Measurements from ENCODE around the gene SLC25A28. TPM values are rescaled to one million over a fixed set of nuclear protein-coding genes. Genes with fewer than 3 reads are reported as not detected.
"Not testable (repeated sequence)": the region's sequence is repeated elsewhere in the genome, so short reads cannot be mapped to it uniquely, and the experiment has no call there.

The SLC25A28 gene
- total RNA-seq, 1 donor from 2014 or later: 54.2 TPM

DNA sequence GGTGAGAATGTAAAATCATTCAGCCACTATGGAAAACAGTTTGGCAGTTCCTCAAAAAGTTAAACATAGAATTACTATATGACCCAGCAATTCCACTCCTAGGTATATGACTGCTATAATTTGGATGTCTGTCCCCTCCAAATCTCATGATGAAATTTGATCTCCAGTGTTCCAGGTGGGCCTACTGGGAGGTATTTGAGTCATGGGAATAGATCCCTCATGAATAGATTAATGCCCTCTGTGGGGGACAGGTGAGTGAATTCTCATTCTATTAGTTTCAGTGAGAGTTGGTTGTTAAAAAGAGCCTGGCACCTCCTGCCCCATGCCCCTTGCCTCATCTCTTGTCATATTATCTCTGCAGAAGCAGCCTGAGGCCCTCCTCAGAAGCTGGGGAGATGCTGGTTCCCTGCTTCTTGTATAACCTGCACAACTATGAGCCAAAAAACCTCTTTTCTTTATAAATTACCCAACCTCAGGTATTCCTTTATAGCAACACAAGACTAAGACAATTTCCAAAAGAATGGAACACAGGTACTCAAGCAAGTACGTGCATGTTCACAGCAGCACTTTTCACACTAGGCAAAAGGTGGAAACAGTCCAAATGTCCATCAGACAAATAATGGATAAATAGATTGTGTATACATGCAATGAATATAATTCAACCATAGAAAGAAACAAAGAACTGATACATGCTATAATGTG lies 8.8 kb upstream of the SLC25A28 start:
- DNase-seq (ENCODE audit: low spot score): no peak

DNA sequence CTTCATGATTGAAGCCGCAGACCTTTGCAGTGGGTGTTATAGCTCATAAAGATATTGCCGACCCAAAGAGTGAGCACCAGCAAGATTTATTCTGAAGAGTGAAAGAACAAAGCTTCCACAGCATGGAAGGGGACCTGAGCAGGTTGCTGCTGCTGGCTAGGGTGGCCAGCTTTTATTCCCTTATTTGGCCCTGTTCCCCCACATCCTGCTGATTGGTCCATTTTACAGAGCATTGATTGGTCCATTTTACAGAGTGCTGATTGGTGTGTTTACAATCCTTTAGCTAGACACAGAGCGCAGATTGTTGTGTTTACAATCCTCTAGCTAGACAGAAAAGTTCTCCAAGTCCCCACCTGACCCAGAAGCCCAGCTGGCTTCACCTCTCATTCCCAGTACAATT lies 4.9 kb upstream of the SLC25A28 start:
- DNase-seq (ENCODE audit: low spot score): not testable (repeated sequence)

DNA sequence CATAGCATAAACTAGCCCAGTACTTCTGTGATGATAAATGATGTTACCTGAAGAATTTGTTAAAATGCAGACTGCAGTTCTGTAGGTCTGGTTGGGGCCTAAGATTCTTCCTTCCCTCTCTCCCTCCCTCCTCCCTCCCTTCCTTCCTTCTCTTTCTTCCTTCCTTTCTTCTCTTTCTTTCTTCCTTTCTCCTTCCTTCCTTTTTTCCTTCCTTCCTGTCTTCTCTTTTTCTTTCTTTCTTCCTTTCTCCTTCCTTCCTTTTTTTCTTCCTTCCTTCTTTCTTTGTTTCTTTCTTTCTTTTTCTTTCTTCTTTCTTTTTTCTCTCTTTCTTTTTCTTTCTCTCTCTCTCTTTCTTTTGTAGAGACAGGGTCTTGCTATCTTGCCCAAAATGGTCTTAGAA lies 3.7 kb upstream of the SLC25A28 start:
- no peak for DNase-seq (ENCODE audit: low spot score)

DNA sequence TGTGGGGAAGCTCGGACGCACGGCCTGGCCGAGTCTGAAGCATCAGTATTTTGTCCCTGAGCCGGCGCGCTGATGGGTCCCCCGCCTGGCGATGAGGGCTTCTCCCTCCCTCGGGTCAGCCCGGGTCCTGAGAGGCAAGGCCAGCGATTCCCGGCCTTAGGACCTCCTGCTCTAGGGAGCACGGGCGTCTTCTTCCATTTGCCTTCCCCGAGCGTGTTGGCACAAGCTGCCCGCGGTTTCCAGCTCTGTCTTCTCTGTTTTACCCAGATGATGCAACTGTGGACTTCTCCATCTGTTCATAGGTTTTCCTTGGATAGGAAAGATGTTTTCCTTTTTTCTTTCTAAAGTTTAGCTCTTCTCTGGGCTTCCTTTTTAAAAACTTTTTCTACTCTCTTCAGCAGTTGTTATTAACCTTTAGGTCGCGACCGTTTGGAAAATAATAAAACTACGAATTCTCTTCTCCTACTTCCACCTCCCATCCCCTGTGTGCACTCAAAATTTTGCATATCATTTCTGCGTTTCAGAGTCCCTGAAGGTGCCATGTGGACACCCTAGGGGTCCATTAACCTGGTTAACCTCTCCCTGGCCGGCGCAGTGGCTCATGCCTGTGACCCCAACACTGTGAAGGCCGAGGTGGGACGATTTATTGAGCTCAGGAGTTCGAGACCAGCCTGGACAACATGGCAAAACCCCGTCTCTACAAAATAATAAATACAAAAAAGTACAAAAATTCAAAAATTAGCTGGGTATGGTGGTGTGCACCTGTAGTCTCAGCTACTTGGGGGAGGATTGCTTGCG lies 1.4 kb upstream of the SLC25A28 start:
- DNase-seq (ENCODE audit: low spot score): no peak

DNA sequence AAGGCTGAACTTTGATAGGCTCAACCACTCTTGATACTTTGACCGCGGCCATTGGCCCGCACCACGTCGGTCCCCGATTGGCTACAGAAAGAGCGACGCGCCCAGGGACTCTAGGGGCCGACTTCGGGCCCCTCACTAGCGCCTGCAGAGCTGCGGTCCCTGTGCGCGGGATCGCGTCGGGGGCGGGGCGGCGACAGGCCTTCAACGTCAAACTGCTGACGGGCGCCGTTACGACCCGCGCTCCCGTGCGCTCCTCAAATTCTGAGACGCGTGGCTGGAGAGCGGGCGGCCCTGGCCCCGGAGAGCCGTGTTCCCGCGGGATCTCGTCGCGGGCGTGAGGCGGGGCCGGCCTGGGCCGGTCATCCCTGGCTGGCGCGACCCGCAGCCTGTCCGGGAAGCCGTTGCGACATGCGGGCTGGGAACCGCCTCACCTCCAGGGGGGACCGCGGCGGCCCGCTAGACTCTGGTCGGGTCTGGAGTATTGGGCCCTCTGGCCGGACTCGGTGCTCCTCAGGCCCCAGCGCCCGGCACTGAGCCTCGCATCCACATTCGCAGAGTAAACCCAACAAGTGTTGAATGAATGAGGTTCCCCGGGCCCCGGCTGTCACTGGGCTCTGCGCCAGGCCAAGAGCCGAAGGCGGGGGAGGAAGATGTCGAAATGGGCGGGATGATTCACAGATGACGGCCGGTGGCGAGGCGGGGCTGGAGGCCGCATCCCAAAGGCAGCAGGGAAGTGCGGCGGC lies 643 bp upstream of the SLC25A28 start:
- DNase-seq (ENCODE audit: low spot score): peak; percentile 96

DNA sequence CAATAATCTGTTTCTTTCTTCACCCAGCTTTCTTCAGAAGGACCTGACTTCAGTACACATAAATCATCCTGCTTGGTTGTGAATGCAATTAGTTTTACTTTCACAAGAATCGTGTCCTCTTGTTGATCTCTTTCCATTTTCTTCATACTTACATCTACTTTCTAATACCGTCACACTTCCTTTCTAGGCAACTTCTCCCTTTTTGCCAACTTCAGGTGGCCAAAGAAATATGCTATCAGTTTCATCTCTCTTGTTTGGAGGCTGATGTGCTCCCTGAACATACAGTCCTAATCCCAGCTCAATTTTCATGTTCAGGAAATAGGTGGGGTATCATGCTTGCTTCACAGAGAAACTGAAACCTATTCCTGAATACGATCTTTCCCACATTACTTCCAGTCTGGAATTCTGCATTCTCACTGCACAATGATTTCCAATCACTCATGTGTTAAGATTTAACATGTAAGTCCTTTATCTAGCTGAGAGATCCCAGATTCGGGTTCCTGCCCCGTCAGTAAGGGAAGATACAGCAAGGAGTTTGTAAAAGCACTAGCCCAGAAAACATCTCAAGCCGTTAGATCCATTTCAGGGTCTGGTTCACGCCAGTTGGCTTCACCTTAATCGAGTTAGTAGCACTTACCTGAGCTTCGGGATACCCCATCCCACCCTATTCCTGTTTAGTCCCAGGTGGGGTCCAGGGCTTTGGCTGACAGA lies 994 bp downstream of the SLC25A28 start:
- no peak for DNase-seq (ENCODE audit: low spot score)

DNA sequence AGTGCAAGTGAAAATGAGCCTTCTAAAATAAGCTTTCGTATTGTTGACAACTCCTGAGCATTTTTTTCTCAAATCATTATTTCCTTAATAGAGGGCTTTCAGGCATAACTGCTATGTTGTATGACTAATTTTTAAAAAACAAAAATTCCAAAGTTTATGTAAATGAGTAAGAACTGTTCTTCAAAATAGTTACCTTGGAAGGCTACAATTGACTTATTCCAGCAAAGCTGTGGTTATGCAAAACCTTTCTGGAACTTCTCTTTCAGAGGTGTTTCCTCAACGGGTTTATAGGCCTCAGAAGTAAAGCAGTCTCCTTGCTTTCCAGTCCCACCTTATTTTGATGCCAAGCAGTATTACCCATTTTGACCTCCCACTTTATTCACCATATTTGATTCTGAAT lies 2.5 kb downstream of the SLC25A28 start:
- no peak for DNase-seq (ENCODE audit: low spot score)

DNA sequence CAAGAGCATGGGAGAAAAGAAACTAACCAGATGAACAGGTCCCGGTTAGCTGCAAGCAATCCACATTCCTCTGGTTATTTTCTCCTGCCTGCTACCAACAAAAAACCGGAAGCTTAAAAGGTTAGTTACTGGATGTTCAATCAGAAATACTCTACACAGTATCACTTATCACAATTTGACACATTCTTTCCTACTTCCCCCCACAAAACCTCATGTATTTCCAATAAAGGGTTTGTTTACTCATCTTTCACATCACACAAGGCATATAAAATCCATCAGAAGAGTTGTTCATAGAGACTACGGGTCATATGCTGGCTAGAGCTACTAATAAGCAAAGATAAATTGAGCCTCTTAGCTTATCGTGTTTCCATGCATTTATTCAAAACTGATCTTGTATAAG lies 4.8 kb downstream of the SLC25A28 start:
- DNase-seq (ENCODE audit: low spot score): no peak

DNA sequence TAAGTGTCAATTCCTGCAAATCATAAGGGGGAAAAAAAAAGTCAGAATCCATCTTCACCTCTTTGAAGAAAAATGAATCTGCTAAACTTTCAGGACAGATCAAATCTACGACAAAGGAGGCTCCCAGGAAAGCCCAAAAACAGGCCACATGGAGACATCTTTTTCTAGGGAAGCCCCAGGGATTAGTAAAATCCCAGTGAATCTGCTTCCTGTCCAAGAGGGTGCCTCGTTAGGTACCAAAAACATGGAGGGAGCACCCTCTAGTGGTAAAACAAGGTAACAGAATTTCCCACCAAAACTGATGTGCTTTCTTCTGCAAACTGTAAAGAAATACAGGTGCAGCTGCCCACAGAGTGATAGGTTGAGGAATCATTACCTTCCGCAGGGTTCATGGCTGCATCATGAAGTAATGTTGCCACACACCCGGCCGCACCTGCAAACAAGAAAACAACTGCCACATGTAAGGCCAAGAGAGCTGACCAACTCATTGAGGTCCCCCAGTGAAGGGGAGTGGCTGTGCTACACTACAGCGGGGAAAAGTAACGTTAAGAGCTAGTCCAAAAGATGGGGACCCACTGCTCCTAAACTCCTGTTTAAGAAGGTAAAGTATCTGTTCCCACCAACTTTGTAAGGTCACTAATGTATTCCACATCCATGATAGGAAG lies 7.9 kb downstream of the SLC25A28 start:
- no peak for DNase-seq (ENCODE audit: low spot score)

DNA sequence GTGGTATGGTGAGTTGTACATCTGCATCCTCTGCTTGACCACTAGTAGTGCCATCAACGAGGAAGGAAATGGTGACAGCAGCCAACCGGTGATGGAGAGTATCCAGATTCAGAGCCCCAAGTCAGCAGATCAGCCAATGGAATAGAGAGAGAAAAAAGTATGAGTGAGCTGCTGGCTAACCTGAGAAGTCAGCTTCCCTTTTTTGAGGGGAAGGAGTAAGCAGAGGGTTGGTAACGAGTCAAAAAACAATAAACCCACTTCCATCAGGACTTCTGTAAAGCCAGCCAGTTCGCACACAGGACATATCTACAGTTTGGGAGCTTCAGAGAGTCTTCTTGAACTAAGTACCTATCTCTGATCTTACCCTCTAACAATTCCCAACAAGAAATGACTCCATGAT lies 8.9 kb downstream of the SLC25A28 start:
- DNase-seq (ENCODE audit: low spot score): no peak

DNA sequence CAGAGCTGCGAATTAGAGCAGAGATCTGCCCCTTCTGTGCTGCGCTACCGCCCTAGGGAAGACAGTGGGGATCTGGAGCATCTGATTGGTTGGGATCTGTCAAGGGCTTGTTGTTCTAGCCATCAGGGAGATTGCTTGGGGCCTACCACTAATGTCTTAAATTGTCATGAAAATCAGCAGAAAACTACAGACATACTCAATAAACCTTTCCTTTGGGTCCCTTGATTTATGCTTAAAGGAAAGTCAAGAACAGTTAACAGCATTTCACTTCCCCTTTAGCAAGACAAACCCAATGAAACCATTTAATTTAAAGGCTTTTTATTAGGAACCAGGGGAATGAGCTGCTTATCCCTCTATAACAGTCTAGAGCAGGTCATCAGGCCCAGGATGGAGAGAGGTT lies 10.0 kb downstream of the SLC25A28 start:
- DNase-seq (ENCODE audit: low spot score): no peak

DNA sequence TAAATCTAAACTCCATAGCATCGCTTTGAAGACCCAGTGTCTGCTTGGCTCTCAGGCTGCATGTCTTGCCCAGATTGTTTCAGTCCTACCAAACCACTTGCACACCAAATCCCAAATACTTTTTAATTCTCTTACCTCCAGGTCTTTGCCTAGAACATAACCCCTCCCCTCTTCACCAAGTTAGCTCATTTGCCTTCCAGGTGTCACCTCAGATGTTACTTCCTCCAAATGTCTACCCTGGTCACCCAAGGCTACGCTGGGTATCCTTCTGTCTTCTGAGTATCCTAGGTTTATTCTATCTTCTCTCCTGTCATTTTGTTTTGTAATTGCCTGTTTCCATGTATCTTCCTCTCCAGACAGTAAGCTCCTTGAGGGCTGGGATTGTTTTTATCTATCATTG lies 11.1 kb downstream of the SLC25A28 start:
- no peak for DNase-seq (ENCODE audit: low spot score)

DNA sequence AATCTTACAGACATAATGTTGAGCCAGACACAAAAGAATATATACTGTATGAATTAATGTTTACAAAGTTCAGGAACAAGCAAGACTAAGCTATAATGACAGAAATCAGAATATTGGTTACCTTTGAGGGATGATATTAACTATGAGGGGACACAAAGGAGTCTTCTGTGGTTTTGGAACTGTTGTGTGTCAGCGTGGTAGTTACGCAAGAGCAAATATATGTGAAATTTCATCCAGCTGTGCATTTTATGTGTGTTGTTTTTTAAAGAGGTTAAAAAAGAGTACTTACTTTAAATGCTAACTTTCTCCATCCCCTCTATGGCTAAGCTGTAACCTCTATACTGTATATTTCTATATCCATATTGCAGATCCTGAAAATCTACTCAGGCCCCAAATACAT lies 14.9 kb downstream of the SLC25A28 start:
- no peak for DNase-seq (ENCODE audit: low spot score)

DNA sequence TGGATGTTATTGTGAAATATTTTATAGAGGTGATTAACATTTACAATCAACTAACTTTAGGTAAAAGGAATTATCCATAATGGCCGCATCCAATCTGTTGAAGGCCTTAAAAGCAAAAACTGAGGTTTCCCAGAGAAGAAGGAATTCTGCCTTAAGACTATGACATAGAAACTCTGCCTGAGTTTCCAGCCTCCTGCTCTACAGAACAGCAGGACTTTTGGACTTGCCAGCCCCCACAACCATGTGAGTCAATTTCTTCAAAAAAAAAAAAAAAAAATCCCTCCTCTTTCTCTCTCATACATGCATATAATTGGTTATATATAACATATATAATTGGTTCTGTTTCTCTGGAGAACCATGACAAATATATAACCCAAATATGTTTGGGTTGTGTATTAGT lies 15.4 kb downstream of the SLC25A28 start:
- no peak for DNase-seq (ENCODE audit: low spot score)

DNA sequence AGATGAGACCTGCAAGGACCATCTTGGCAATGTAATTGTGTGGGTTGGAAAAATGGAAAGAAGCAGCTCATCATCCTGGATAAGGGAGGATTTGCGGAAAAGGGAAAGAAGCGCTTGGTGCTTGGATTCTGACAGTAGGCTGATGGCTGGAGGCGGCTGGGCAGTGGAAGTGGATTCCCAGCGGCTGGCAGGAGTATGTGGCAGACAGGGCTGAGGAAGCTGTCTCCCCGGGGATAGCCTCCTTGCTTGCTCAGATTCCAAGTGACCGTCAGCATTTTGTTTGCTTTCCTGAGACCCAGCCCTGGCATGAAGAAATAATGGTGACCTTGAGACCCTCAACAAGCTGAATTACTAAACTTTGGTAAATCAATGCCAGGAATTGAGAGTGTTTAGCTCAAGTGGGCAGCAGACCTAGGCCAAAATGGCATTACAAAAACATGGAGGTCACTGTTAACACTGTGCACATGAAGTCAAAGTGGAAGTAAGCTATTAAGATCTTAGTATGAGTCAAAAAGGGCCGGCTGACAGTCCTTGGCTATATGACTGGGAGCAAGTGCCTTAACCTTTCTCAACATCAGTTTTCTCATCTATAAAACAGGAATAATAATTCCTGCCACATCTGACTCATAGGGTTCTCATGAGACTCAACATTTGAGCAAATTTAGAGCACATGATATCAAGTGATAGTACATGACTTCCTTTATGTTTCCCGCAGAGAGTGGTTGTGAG lies 21.3 kb downstream of the SLC25A28 start:
- DNase-seq (ENCODE audit: low spot score): no peak

DNA sequence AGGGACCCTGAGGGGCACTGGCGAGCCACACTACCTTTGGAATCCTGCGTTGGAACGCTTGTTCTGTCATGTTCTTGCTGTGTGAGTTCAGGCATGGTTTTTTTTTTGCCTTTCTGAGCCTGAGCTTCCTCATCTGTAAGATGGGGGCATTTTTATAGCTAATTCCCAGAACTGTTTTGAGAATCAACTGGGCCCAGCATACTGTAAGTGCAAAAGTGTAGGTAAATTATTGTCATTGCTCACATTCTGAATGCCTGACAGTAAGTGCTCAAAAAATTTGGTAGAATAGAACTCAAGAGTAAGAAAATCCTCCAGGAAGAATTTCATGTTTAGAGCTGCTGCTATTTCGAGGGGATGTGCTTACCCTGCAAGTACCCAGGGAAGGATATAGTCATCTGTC lies 22.2 kb downstream of the SLC25A28 start:
- DNase-seq (ENCODE audit: low spot score): no peak

DNA sequence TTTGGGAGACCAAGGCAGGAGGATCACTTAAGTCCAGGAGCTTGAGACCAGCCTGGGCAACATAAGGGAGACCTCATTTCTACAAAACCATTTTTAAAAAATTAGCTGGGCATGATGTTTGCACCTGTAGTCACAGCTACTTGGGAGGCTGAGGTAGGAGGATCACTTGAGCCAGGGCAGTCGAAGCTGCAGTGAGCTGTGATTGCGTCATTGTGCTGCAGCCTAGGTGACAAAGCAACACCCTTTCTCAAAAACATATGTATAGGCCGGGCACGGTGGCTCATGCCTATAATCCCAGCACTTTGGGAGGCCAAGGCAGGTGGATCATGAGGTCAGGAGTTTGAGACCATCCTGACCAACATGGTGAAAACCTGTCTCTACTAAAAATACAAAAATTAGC lies 23.5 kb downstream of the SLC25A28 start:
- not testable (repeated sequence) for DNase-seq (ENCODE audit: low spot score)

DNA sequence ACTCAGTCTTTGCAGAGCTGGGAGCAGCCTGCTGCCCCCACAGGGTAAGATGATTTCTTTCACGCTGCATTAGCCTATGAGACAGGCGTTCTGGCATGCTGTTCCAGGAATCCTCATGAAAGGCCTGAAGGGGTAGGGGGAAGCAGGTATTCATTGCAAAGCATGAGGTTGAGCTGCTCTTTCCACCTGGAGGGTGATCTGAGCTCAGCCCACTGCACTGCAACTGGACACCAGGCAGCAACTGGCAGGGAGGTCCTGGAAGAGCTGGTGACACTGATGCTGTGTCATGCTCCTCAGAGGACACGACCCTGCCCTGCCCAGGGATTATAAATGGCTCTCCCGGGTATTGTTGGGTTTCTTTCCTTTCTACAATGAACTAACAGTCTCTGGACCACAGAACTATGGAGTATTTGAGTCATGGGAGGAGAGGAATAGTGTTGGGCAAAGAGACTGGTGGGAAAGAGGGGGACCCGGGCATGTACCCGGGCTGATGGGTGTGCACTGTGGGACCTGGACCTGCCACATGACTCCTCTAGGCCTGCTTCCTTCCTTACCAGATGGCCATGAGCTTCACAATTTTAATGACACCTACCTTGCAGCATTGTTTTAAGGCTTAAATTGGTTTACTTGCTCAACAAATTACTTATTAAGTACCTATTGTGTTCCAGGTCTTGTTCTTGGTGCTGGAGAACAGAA lies 24.3 kb downstream of the SLC25A28 start:
- DNase-seq (ENCODE audit: low spot score): no peak

DNA sequence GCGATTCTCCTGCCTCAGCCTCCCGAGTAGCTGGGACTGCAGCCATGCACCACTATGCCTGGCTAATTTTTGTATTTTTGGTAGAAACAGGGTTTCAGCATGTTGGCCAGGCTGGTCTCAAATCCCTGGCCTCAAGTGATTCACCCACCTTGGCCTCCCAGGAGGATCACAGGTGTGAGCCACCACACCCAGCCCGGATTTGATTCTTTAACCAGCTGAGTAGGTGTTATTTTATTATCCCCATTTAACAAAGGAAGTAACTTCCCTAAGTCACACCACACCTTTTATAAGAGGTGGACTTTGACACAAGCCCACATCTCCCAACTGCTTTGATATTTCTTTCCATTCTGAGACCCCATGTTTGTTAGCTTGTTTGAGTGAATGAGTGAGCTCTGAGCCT lies 25.0 kb downstream of the SLC25A28 start:
- DNase-seq (ENCODE audit: low spot score): no peak

DNA sequence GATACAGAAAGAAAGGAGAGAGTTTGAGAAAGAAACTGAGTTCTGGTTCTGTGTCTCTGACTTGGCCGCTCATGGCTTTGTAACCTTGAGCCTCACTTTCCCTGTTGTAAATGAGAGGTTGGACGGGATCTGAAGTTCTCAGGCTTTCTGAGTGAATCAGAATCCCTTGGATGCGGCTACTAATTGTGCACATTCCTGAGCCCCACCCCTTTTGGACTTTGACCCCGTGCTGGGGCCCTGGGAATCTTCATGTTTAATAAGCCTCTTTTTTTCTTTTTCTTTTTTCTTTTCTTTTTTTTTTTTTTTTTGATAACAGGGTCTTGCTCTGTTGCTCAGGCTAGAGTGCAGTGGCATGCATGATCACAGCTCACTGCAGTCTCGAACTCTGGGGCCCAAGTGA lies 26.9 kb downstream of the SLC25A28 start:
- no peak for DNase-seq (ENCODE audit: low spot score)

All from ureter (tissue), 1 donor.